NCI-H345 (cell line): ENCODE results near the gene CASKIN1.
"Not testable (repeated sequence)": the region's sequence is repeated elsewhere in the genome, so short reads cannot be mapped to it uniquely, and the experiment has no call there.

Experiments
- DNase-seq: peaks from one replicate; lab custom pipeline; 2025; lab: John Stamatoyannopoulos, UW

The CASKIN1 gene

DNA sequence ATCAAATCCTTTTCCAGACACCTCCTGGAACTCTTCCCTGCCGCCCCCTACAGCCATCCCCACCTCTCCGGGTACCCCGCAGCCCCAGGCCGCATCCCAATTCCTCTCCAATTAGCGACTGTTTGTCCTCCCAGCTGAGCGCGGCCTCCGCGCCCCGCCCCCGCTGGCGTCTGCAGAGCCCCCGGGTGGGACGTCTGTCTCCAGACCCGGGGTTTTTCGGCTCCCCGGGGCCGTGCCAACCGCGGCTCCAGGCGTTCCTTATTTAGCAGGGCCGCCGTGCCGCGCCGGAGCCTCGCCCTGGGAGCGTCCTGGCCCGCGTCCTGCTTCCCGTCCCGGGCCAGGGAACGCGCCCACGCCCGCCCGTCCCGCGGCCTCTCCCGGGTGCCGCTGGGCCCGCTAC is 61.3 kb downstream of the CASKIN1 start:
- DNase-seq = not testable (repeated sequence)

DNA sequence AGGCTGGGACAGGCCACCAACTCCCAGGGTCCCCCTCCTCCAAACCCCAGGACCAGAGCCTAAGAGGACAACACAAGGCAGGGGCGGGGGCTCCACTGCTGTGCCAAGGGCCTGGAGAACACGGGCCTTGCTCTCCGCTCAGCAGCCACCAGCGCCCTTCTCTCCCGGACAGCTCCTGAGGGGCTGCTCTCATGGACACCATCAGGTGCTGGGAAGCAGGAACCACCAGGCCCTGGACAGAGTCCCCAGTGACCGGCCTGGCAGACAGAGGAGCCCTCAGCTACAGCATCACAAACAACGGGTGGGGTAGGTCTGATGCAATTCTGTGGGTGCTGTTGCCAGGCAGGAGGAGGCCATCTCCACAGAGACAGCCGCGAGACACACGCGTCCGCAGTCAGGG is 62.6 kb downstream of the CASKIN1 start:
- DNase-seq = not testable (repeated sequence)

- DNase-seq = not testable (repeated sequence)
These were observed 66.4 kb downstream of the CASKIN1 start for GRCh38 chr16:2129890-2130447.

DNA sequence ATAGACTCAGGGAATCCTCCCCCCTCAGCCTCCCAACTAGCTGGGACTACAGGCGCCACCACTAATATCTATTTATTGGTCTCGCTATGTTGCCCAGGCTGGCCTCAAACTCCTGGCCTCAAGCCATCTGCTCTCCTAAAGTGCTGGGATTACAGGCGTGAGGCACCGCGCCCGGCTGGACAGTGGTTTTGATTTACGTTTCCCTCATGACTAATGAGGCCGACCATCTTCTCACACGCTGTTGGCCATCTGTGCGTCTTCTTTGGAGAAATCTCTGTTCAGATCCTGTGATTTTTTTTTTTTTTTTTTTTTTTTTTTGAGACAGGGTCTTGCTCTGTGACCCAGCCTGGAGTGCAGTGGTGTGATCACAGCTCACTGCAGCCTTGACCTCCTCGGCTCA is 67.2 kb downstream of the CASKIN1 start:
- DNase-seq = not testable (repeated sequence)

DNA sequence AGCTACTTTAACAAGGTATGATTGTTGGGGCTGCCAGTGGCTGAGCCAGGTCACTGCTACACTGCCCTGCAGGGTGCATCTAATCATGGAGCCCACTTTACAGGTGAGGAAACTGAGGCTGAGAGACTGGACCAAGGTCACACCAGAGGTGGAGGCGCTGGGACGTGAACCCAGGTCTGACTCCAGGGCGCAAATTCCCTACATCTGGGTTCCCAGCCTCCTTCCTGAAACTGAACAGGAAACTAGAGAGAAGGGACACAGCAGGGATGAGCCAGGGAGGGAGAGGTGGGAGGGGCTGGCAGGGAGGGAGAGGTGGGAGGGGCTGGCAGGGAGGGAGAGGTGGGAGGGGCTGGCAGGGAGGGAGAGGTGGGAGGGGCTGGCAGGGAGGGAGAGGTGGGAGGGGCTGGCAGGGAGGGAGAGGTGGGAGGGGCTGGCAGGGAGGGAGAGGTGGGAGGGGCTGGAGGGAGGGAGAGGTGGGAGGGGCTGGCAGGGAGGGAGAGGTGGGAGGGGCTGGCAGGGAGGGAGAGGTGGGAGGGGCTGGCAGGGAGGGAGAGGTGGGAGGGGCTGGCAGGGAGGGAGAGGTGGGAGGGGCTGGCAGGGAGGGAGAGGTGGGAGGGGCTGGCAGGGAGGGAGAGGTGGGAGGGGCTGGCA is 68.7 kb downstream of the CASKIN1 start:
- peak; percentile 58 for DNase-seq
